ENCODE data around the gene YTHDF1. TPM values are rescaled to one million over a fixed set of nuclear protein-coding genes. Genes with fewer than 3 reads are reported as not detected.

YTHDF1 gene
- total RNA-seq, 1 donor from 2014 or later: 29.1 TPM

GRCh38 chr20:63185215-63185796 lies 30.6 kb downstream of the YTHDF1 start:
- no peak for DNase-seq

- DNase-seq: peak; percentile 25
Measured at GRCh38 chr20:63183422-63184146, 32.3 kb downstream of the YTHDF1 start.

DNA sequence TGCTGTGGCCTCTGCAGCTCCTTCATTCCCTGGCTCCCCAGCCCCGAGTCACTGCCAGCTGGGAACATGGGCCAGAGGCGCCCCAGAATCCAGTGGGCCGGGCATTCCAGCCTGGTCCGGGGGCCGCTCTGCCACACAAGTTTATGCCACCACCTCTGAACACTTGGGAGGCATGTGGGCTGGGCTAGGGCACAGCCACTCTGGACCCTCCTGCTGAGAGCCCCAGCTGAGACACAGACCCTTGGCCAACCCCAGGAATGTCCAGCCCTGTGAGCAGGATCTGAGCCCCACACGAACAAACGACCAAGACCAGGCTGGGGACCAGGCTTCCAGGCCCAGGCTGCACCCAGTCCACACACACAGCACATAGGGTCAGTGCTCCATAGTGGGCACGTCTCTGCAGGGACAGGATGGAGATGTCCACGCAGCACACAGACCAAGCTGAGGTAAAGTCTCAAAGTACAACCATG lies 33.0 kb downstream of the YTHDF1 start:
- no peak for DNase-seq

GRCh38 chr20:63182425-63182824 lies 33.5 kb downstream of the YTHDF1 start:
- no peak for DNase-seq

DNA sequence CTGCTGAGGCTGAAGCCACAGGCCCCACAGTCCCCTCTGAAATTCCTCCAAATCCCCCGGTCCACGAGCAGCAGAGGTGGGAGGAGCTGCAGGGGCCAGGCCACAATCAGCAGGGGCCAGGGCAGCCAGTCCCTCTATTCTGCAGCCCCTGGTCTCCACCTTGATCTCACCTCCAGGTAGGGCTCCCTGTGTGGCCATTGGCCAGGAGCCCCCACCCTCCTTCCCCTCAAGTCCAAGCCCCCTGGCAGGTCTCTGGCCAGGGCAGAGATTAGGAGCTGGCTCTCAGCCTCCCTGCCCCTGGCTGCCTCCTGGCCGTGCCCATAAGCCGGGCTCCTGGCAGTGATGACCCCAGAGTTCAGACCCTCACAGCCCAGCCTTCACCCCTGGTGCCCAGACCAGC lies 34.7 kb downstream of the YTHDF1 start:
- no peak for DNase-seq

GRCh38 chr20:63180569-63181185 lies 35.3 kb downstream of the YTHDF1 start:
- no peak for DNase-seq

DNA sequence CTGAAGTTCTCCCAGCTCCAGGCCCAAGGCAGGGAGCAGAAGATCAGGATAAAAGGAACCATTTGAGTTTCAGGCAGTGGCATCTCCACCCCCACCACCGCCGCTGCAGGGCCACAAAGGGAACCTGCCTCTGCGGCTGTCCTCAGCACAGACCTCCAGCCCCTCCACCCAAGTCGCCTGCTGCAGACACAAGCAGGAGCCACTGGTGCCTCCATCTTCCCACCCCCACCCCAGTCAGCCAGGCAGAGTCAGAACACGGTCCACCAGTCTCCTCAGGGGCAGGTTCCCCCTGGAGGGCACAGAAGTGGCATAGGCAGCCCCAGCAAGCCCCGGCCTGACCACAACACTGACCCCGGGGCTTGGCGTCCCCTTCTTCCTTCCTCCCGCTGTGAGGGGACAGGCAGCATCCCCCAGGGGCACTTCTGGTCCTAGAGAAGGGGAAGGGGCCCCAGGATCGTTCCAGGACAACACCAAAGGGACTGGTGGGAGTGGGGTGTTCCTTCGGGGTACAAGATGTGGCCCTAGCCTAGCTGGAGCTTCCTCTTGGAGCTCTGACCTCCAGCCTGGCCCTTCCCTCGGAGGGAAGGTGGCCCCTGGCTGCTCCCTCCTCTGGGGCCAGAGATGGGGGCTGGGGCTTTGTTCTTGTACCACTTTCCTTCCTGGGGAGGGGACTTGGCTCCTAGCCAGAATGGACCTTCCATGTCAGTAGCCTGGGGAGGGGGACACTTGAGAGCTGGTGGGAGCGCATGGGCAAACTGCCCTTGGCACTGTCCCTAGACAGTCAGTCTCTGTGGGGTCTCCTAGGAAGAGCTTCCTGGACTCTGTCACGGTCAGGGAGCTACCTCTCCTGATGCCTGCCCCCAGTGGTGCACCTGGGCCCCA lies 36.0 kb downstream of the YTHDF1 start:
- no peak for DNase-seq

DNA sequence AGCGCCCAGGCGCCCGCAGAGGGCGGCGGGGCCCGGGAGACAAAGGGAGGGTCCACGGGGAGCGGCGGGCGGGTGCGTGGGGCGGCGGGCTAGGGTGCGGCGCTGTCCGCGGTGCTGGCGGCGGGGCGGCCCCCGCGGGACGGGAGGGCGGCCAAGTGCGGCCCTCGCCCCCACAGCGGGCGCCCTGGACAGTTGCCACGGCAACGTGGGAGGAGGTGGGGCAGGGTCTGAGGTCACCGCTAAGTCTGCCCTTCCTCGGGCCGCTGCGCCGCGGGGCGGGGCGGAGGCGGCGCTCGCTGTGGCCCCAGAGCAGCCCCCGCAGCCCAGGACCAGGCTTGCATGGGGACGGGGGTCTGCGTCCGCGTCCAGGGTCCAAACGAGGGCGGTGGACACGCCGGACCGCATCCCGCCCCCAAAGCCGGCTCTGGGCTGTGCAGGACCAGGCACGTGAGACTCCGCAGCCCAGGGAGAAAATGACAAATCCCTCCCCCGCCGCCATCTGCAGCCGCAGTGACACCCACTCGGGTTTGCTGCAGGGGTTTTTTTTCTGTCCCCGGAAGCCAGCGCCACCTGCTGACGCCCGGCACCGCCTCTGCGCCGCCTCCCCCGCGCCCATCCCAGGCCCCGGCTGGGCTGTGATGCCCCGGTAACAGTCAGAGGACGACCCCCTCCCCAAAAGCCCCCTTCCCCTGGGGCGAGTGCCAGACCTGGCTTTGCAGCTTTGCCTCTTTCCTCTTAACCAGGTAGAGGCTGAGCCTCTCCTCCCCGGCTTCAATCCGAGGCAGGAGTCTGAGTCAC lies 36.8 kb downstream of the YTHDF1 start:
- peak; percentile 50 for DNase-seq

- DNase-seq: no peak
Measured at GRCh38 chr20:63178446-63178820, 37.5 kb downstream of the YTHDF1 start.

DNA sequence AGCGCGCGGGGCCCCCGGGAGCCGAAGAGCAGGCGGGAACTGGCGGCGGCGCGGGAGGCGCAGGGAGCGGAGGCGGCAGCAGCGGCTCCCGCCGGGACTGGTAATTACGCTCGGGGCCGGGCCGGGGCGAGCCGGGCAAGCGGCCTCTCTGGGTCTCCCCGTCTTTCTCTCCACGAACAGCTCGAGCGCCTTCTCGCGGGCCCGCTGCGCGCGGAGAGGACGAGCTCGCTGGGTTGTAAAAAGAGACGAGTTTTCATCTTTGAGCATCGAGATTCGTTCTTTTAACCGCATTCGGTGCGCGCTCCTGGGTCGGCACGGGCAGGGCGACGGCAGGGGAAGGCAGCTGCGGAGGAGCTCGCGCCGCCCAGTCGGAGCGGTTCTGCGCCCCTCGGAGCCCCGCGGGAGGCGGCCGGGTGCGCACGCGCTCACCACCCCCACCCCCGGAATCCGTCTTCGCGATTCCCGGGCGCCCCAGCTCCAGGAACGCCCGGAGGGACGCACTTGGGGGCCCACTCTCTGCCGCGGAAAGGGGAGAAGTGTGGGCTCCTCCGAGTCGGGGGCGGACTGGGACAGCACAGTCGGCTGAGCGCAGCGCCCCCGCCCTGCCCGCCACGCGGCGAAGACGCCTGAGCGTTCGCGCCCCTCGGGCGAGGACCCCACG lies 38.0 kb downstream of the YTHDF1 start:
- DNase-seq: no peak

GRCh38 chr20:63177134-63177784 lies 38.7 kb downstream of the YTHDF1 start:
- no peak for DNase-seq

DNA sequence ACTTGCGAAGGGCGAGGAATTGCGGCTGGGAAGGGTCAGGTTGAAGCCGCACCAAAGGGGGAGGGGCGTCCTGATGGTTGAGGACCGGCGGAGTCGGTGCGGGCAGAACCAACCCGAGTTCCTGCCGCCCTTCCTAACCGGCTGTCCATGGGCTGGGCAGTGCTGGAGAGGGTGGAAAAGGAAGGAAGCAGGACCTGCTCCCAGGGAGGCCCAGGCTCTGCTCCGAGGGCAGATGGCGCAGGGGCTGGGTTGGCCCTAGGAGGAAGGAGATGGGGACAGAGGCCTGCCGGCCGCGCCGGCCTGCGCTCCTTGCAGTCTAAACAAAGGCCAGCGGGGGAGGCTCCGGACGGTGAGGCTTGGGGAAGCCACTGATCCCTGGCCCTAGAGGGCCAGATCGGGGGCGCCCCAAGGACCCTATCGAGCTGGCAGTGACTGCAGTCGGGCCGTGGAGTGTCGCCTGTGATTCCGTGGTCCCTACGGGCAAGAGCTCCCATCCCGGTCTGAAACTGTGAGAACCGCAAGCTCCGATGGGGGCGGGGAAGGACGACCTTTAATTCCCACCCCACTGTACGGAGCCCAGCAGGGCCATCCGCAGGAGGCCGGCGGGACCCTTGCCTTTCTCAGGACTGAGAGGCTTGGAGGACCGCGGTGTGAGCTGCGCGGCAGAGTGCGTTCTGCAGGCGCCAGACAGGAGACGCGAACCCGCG lies 39.4 kb downstream of the YTHDF1 start:
- no peak for DNase-seq

GRCh38 chr20:63176034-63176426 lies 39.9 kb downstream of the YTHDF1 start:
- peak; percentile 37 for DNase-seq

- no peak for DNase-seq
Measured at GRCh38 chr20:63175038-63175895, 40.7 kb downstream of the YTHDF1 start.

DNA sequence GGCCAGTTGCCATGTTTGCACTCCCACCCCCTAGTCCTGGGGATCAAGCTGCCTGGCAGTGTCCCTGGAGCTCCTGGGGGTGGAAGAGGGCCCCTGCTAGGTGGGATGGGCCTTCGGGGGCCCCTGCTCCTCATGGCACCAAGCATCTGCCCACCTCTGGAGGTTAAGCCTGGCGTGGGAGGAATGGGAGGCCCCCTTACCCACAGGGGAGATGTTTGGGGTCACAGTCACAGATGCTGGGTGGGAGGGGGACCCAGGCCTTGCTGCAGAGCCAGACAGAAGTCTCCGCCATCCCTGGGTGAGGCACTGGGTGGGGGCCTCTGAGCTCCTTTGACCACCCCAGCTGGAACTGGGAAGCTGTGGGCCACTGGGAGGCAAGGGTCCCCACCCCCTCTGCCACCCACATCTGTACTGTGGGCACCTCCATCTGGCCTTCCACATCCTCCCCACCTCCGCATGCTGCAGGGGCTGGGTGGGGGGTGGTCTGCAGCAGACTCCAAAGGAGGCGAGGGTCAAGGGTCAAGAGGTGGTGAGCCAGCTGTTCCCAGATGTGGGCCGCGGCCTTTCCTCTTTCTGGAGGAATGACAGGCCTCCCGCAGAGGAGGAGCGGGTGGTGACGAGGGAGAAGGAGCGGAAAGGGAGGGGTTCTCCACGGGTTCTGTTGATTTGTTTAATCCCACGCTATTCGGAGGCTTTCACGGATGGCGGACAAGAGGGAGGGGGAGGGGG lies 41.5 kb downstream of the YTHDF1 start:
- DNase-seq: no peak

DNA sequence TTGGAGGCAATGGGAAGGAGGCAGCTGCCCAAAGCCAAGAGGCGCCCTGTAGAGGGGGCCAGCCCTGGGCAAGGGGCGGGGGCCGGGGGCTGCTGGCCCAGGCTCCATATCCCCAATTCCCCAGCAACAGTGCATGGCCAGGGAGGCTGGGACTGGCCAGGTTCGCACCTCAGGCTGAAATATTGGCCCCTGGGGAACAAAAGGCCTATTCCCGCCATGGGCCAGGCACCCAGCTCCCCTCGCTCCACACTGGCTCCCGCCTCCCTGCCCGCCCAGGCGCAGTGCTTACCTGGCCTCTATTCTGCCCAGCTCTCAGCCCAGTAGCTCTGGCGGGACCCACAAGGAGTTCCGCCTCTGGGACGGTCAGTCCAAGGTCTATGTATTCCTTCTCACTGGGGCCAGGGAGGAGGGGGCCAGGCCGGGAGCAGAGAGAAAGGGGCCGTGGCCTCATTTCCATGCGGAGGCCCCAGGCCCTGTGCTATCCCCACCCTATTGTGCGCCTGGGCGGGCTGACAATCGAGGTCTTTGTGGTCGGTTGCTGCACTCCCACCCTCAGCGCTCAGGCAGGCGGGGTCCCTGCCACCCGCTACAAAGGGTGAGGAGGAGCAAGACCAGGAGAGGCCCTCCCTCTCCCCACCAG lies 42.3 kb downstream of the YTHDF1 start:
- DNase-seq: no peak

DNA sequence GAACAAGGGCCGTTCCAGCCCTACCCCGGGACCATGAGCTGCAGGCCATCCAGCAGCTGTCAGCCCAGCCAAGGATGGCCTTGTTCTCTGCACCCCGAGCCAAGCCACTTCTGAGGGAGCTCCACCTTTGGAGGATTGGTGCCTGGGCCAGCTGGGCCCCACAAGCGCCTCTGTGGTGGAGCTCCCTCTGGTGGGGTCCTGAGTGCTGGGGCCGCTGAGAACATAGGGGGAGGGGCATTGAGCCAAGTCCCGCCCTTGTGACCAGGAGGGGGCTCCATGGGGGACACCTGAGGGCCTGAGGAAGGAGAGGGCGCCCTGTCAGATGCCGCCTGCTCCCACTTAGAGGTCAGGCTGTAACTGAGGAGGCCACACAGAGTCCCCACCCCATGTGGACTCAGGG lies 43.2 kb downstream of the YTHDF1 start:
- DNase-seq: no peak

DNA sequence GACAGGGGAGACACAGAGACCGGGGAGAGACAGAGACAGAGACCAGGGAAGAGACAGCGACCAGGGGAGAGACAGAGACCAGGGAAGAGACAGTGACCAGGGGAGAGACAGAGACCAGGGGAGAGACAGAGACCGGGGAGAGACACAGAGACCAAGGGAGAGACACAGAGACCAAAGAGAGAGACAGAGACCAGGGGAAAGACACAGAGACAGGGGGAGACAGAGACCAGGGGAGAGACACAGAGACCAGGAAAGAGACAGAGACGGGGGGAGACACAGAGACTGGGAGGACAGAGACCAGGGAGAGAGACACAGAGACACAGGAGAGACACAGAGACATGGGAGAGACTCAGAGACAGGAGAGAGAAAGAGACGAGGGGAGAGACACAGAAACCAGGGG lies 43.9 kb downstream of the YTHDF1 start:
- DNase-seq: no peak
